SH-SY5Y (cell line): Measurements from ENCODE around the gene PMF1.

Experiments used
- GATA2 ChIP-seq: IDR thresholded peaks from 2 replicates; pipeline ENCODE4 v1.6.1; 2011; ENCODE audit warnings: mild to moderate bottlenecking, low read depth, low read length
- GATA3 ChIP-seq: IDR thresholded peaks from 2 replicates; pipeline ENCODE4 v1.6.1; 2011; ENCODE audit warnings: low read depth, mild to moderate bottlenecking, low read length, moderate library complexity

PMF1 gene

DNA sequence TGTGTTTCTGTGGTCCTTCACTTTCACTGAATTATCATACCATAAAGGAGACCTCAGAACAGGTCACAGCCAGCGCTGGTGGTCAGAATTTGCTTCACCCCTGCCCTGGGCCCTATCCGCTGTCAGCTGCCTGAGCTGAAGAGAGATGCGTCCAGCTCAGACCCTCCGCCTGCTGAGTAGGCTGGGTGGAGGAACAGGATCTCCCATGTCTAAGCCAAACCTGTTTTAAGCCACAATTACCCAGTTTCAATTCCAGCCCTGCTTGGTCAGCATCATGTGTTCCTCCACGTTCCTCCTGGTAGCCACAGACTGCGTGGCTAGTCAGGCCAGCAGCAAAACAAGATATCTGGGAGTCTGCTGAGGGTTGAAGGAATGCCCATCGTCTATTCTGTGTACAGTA lies 15.7 kb downstream of the PMF1 start:
- TF ChIP-seq GATA2 = no peak
- no peak for TF ChIP-seq GATA3

GRCh38 chr1:156229809-156230472 lies 17.1 kb downstream of the PMF1 start:
- TF ChIP-seq GATA3 = no peak
- no peak for TF ChIP-seq GATA2

DNA sequence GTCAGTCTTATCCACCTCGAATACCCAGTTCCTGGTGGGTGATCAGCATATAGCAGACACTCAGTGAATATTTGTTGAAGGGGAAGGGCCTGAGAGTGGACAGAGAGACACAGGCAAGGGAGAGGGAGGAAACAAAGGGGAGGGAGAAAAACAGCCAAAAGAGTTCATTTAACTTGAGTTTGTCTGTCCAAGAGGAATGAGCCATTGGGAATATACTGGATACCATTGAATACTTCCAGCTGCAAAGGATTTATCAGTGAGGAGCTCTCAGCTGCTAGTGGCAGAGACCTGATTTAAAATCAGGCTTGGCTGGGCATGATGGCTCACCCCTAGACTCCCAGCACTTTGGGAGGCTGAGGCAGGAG lies 17.6 kb downstream of the PMF1 start:
- TF ChIP-seq GATA3 (no peak), GATA2 (no peak)

DNA sequence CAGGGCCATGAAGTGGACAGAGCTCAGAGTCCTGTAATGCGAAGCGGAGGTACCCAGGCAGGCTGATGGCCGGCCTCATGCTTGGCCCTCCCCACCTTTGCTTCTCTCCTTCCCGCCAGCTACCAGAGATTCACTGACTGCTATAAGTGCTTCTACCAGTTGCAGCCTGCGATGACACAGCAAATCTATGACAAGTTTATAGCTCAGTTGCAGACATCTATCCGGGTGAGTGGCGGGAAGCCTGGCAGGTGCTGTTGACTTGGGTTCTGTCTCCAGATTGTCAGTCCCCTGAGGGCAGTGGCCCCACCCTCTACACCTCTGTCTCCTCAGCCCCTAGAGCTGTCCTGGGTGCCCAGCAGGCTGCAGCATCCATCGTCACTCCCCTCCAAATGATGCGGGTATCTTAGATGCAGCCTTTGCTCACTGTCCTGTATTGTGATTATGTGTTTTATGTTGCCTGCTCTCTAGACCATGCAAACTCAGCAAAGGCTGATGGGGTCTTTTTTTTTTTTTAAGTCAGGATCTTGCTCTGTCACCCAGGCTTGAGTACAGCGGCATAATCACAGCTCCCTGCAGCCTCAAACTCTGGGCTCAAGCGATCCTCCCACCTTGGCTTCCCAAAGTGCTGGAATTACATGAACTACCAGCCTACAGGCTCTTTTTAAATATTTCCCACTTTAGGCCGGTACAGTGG lies 19.5 kb downstream of the PMF1 start:
- no peak for TF ChIP-seq GATA3
- no peak for TF ChIP-seq GATA2

DNA sequence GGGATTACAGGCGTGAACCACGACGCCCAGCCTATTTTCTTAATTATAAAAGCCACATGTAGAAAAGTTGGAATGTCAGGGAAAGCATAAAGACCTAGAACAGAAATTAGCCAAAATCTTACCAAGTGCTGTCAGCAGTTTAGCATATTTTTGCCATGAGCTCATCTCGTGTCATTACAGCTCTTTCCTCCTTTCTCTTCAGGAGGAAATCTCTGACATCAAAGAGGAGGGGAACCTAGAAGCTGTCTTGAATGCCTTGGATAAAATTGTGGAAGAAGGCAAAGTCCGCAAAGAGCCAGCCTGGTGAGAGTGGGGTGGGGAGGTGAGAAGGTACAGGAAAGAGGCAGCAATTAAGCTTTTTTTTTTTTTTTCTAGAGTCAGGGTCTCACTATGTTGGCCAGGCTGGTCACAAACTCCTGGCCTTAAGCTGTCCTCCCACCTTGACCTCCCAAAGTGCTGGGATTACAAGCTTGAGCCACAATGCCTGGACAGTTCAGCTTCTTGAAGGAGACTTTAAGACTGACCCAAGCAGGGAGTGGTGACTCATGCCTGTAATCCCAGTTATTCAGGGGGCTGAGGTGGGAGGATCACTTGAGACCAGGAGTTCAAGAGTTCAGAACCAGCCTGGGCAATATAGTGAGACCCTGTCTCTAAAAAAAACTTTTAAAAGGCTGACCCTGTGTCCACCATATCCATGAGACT lies 20.8 kb downstream of the PMF1 start:
- TF ChIP-seq GATA3 (no peak), GATA2 (no peak)

GRCh38 chr1:156236164-156236563 lies 23.4 kb downstream of the PMF1 start:
- TF ChIP-seq GATA3 (no peak), GATA2 (no peak)

DNA sequence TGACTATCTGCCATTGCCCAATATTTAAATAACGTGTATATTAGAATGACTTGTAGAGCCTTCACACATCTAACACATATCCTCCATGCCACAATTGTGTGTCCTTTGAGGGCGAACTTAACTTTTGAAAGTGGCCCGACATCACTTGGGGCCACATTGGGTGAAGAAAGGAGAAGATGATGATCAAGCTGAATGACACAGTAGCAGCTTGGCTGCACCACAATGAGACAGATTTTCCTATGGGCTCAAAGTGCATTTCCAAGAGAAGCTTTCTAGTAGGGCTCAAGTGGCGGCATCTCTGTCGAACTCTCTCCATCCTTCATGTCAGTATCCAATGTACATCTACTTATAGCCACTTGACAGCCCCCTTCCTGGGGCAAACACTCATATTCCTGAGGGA lies 25.4 kb downstream of the PMF1 start:
- TF ChIP-seq GATA2 (no peak), GATA3 (no peak)

GRCh38 chr1:156241311-156241811 lies 28.6 kb downstream of the PMF1 start:
- TF ChIP-seq GATA3 (no peak), GATA2 (no peak)

DNA sequence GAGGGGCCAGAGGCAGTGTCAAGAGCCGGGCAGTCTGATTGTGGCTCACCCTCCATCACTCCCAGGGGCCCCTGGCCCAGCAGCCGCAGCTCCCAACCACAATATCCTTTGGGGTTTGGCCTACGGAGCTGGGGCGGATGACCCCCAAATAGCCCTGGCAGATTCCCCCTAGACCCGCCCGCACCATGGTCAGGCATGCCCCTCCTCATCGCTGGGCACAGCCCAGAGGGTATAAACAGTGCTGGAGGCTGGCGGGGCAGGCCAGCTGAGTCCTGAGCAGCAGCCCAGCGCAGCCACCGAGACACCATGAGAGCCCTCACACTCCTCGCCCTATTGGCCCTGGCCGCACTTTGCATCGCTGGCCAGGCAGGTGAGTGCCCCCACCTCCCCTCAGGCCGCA lies 29.1 kb downstream of the PMF1 start, which contains the start of gene BGLAP:
Gene BGLAP (plus strand): TSS at position 259 of the 400 bp plus-strand sequence. CDS start 48 bp downstream, at position 307.
- no peak for TF ChIP-seq GATA2
- TF ChIP-seq GATA3 = no peak

DNA sequence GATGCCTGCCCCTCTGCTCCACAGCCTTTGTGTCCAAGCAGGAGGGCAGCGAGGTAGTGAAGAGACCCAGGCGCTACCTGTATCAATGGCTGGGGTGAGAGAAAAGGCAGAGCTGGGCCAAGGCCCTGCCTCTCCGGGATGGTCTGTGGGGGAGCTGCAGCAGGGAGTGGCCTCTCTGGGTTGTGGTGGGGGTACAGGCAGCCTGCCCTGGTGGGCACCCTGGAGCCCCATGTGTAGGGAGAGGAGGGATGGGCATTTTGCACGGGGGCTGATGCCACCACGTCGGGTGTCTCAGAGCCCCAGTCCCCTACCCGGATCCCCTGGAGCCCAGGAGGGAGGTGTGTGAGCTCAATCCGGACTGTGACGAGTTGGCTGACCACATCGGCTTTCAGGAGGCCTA lies 29.9 kb downstream of the PMF1 start:
- TF ChIP-seq GATA2 = no peak

- TF ChIP-seq GATA2 (no peak), GATA3 (no peak)
Measured at GRCh38 chr1:156244126-156244525, 31.3 kb downstream of the PMF1 start.

DNA sequence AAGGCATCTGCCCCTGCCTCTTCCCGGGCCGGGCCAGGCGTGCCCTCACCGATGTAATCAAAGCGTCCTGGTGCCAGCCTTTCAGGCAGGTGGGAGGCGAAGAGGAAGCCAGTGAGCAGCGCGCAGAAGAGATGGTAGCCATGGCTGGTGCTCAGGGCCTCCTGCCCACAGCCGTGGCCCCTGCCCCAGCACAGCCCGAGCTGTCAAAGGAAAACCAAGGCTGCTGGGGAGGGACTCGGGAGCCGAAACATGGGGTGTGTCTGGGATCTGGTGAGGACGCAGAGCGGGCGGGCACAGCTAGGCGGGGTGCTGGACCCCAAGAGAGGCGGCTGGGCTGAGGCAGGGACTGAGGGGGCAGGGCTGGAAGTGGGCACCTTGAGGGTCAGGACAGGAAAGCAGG lies 31.9 kb downstream of the PMF1 start:
- no peak for TF ChIP-seq GATA2
- no peak for TF ChIP-seq GATA3

DNA sequence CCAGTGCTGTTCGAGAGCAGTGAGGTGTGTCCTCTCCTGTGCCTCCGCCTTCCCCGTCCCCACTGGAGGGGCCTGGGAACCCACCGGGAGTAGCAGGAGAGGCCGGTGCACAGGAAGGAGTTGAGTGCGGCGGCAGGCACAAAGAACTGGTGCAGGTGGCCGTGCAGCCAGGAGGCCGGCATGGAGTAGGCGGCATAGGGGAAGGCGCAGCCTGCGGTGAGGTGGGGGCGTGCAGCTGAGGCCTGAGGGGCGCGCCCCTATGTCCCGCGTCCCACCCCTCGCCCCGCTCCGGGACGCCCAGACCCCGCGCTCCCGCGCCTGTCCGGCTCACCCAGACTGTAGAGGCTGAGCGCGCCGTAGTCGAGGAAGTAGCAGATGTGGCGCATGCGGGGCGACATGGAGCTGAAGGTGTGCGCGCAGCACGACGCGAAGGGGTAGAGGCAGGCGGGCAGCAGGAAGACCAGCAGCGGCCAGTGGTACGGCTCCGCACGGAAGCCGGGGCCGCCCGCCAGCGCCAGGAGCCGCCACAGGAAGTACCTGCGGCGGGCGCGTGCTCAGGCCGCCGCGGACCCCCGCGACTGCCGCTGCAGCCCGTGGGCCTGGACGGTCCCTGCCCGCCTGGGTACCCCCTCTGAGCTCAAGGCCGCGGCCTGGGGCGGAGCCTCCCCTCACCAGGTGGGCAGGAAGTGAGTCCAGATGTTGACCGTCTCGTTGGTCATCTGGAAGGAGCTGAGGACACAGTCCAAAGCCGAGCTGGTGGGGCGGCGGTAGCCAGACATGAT lies 32.8 kb downstream of the PMF1 start:
- no peak for TF ChIP-seq GATA3
- TF ChIP-seq GATA2 = no peak

GRCh38 chr1:156246241-156246780 lies 33.5 kb downstream of the PMF1 start:
- no peak for TF ChIP-seq GATA2
- TF ChIP-seq GATA3 = no peak
